Endothelial cell of umbilical vein (primary cell): ENCODE measurements around the gene HYOU1. TPM values are rescaled to one million over a fixed set of nuclear protein-coding genes. Genes with fewer than 3 reads are reported as not detected.
"Not testable (repeated sequence)": the region's sequence is repeated elsewhere in the genome, so short reads cannot be mapped to it uniquely, and the experiment has no call there.

Experiments
- BruUV-seq: library from RNA; stranded (reverse); fragments of 400-500 nt; replicated peaks from 2 replicates; lab custom pipeline; 2021; lab: Mats Ljungman, UMichigan
- CTCF ChIA-PET: fragments of 300-600, 350-600 bp; sonication (Branson Sonifier 250); formaldehyde crosslinking; loops from one replicate; lab custom pipeline; 2021; ENCODE audit warnings: antibody characterized with exemption, inconsistent platforms; lab: Charles Lee
- POLR2A ChIA-PET: fragments of 300-600, 350-600 bp; sonication (Branson Sonifier 250); formaldehyde crosslinking; loops from one replicate; lab custom pipeline; 2021; ENCODE audit warnings: antibody characterized with exemption, inconsistent platforms; lab: Charles Lee
- DNase-seq: peaks from one replicate; pipeline ENCODE4 v3.0.0-alpha.2; 2011; ENCODE audit warnings: low read depth, low spot score
- FAIRE-seq: peaks from 2 replicates; lab custom pipeline; 2011; peaks lifted over from hg19 to GRCh38; lab: Jason Lieb, UNC
- H2AFZ ChIP-seq: 2 replicates; pipeline ENCODE4 v1.6.0; 2012; ENCODE audit warnings: low read depth, low read length, control low read depth, inconsistent platforms
- H3K27ac ChIP-seq: 2 replicates; pipeline ENCODE4 v1.5.1; 2011; ENCODE audit warnings: low read depth, mild to moderate bottlenecking, control low read depth, low read length, moderate library complexity; ENCODE audit not compliant: insufficient read depth
- H3K27me3 ChIP-seq, 2 experiments: 2 replicates each; pipeline versions ENCODE4 v1.6.0 to v1.6.1; 2011; ENCODE audit warnings: low read length in 2 of 2, mixed read lengths in 1 of 2; ENCODE audit not compliant: control insufficient read depth in 2 of 2, insufficient read depth in 2 of 2
- H3K36me3 ChIP-seq, 2 experiments: 2 replicates in 1 of 2; 3 replicates in 1 of 2; pipeline ENCODE4 v1.5.1; 2011; ENCODE audit warnings: low read length in 2 of 2, mild to moderate bottlenecking in 1 of 2, moderate library complexity in 1 of 2; ENCODE audit not compliant: control insufficient read depth in 2 of 2, insufficient read depth in 2 of 2; ENCODE audit errors: extremely low read depth in 1 of 2
- H3K4me1 ChIP-seq: 3 replicates; pipeline ENCODE4 v1.5.1; 2011; ENCODE audit warnings: mild to moderate bottlenecking, low read length; ENCODE audit not compliant: control insufficient read depth, insufficient read depth; ENCODE audit errors: extremely low read depth
- H3K4me2 ChIP-seq: 2 replicates; pipeline ENCODE4 v1.6.1; 2011; ENCODE audit warnings: low read length, control low read depth, mixed read lengths; ENCODE audit not compliant: insufficient read depth
- H3K4me3 ChIP-seq, 3 experiments: fragments of 200-600 bp in 1 of 3; sonication (generic), shearing (Covaris generic) in 1 of 3; replicated peaks in 1 of 3; 2 replicates each; pipeline ENCODE4 v1.5.1; 2011 to 2016; ENCODE audit warnings: control low read depth in 3 of 3, low read length in 3 of 3, mild to moderate bottlenecking in 2 of 3, inconsistent platforms in 1 of 3, low read depth in 1 of 3, moderate library complexity in 1 of 3; ENCODE audit not compliant: insufficient read depth in 1 of 3
- H3K79me2 ChIP-seq: 2 replicates; pipeline ENCODE4 v1.6.0; 2012; ENCODE audit warnings: low read length, inconsistent platforms; ENCODE audit not compliant: control insufficient read depth, insufficient read depth
- H3K9ac ChIP-seq: replicated peaks from 2 replicates; pipeline ENCODE3; 2011; ENCODE audit warnings: low read length, control low read depth; ENCODE audit not compliant: insufficient read depth; ENCODE audit errors: extremely low read depth
- H3K9me1 ChIP-seq: replicated peaks from 3 replicates; pipeline ENCODE4 v1.6.0; 2011; ENCODE audit warnings: mild to moderate bottlenecking, low read length; ENCODE audit not compliant: control insufficient read depth, insufficient read depth; ENCODE audit errors: extremely low read depth
- H3K9me3 ChIP-seq: replicated peaks from 2 replicates; pipeline ENCODE4 v1.5.1; 2012; ENCODE audit warnings: low read length, inconsistent platforms; ENCODE audit not compliant: control insufficient read depth, insufficient read depth
- H4K20me1 ChIP-seq: replicated peaks from 2 replicates; pipeline ENCODE3; 2011; ENCODE audit warnings: mild to moderate bottlenecking, low read length; ENCODE audit not compliant: control insufficient read depth, insufficient read depth; ENCODE audit errors: extremely low read depth
- EZH2 ChIP-seq: IDR thresholded peaks from 2 replicates; pipeline ENCODE4 v1.6.1; 2012; ENCODE audit warnings: borderline replicate concordance, low read depth, mild to moderate bottlenecking, moderate library complexity, low read length, inconsistent platforms; ENCODE audit not compliant: severe bottlenecking
- FOS ChIP-seq: IDR thresholded peaks from 2 replicates; pipeline ENCODE4 v1.6.1; 2011; ENCODE audit warnings: mild to moderate bottlenecking, low read length, moderate library complexity, borderline replicate concordance; ENCODE audit not compliant: insufficient read depth
- JUN ChIP-seq: IDR thresholded peaks from 2 replicates; pipeline ENCODE4 v1.6.1; 2011; ENCODE audit warnings: borderline replicate concordance, low read depth; ENCODE audit not compliant: insufficient read length, insufficient read depth
- MYC ChIP-seq: IDR thresholded peaks from one replicate; pipeline ENCODE4 v1.6.1; 2011; ENCODE audit warnings: mild to moderate bottlenecking, low read depth, low read length
- dilution Hi-C: fragments of 300-500 bp; cut with MboI; formaldehyde crosslinking; loops from one replicate; pipeline ENCODE4 v1.15.0; 2019; ENCODE audit warnings: low sequenced_read_pairs; ENCODE audit not compliant: extremely low pct_ligation_motif_present
- intact Hi-C: fragments of 100-400 bp; cut with micrococcal nuclease; formaldehyde crosslinking; loops from one replicate; pipeline ENCODE4 v1.10.0; 2022
- polyA plus RNA-seq, 4 experiments: library from polyadenylated mRNA; depleted of rRNA in 3 of 4; stranded (reverse) in 3 of 4; unstranded in 1 of 4; fragments of >200 nt; gene quantifications; 2 replicates each; pipeline versions ENCODE4 v1.2.1 to v1.2.3, GENCODE V29; 2011 to 2012; ENCODE audit warnings: missing spikeins in 1 of 4
- total RNA-seq: library from RNA; stranded (reverse); gene quantifications from 2 replicates; pipeline ENCODE4 v1.2.3, GENCODE V29; 2021
- TF ChIP-seq, protein P1 (sequence below): IDR thresholded peaks from 2 replicates; pipeline ENCODE4 v1.6.1; 2011; ENCODE audit not compliant: insufficient read depth, insufficient read length

HYOU1 gene
- total and polyA plus RNA-seq, 2 donors (not counting 3 experiments of a cell fraction or from before 2014, with no cell fraction given) = 302 to 318 TPM

DNA sequence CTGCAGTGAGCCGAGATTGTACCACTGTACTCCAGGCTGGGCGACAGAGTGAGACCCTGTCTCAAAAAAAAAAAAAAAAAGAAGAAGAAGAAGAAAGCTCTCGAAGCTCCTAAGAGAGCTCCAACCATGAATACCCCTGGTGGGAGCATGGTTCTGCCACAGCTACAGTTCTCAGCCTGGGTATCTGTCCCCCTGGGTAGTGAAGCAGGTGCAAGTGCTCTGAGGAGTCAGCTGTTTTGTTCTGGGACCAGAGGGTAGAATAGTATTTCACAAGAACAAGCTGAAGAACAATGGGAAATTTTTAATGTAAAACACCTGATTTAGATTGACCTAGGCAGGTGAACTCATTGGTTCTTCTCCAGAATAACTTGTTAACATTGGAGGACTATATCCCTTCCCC, 4.3 kb upstream of the HYOU1 start:
- no peak for DNase-seq
- Histone ChIP-seq H4K20me1 (no peaks in the 10 kb centered on the region), H3K27ac (no peak overlapping the region), H3K4me1 (peaks cover 2% of the 10 kb centered on the region), H3K79me2 (peaks cover 5% of the 10 kb centered on the region), H3K9me1 (no peaks in the 10 kb centered on the region), H2AFZ (no peak overlapping the region), H3K4me3 (no peak overlapping the region), H3K9ac (no peak overlapping the region), H3K4me2 (no peak overlapping the region), H3K27me3 (no peaks in the 10 kb centered on the region), H3K36me3 (no peaks in the 10 kb centered on the region), H3K9me3 (no peaks in the 10 kb centered on the region)
- POLR2A ChIA-PET = no interaction called here
- BruUV-seq = no TSS peak
- intact Hi-C loops = no loop called here
- FAIRE-seq = no peak
- dilution Hi-C loops = no loop called here
- CTCF ChIA-PET = no interaction called here
- TF ChIP-seq MYC (no peak), FOS (no peak), EZH2 (no peak), JUN (no peak)
- TF ChIP-seq, protein P1, sequence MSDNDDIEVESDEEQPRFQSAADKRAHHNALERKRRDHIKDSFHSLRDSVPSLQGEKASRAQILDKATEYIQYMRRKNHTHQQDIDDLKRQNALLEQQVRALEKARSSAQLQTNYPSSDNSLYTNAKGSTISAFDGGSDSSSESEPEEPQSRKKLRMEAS = no peak

DNA sequence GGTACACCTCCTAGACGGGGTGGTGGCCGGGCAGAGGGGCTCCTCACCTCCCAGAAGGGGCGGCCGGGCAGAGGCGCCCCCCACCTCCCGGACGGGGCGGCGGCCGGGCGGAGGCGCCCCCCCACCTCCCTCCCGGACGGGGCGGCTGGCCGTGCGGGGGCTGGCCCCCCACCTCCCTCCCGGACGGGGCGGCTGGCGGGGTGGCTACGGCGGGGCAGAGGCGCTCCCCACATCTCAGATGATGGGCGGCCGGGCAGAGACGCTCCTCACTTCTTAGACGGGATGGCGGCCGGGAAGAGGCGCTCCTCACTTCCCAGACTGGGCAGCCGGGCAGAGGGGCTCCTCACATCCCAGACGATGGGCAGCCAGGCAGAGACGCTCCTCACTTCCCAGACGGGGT, 2.1 kb upstream of the HYOU1 start:
- H3K27ac ChIP-seq, POLR2A ChIA-PET, H3K9me3 ChIP-seq, FAIRE-seq, H3K9me1 ChIP-seq, H3K27me3 ChIP-seq, BruUV-seq, H2AFZ ChIP-seq, dilution Hi-C loops, H4K20me1 ChIP-seq, H3K4me2 ChIP-seq, CTCF ChIA-PET, H3K4me3 ChIP-seq, DNase-seq, H3K9ac ChIP-seq: not testable (repeated sequence)
- intact Hi-C loops = loop anchor here (5.0 kb wide), 2 partner anchors 62 to 132 kb away; partner anchors contain the start of genes BCL9L and CENATAC
- H3K36me3 ChIP-seq = peaks cover 7 to 14% of the 10 kb centered on the region in 2 experiments
- H3K4me1 ChIP-seq = peaks cover 11% of the 10 kb centered on the region
- H3K79me2 ChIP-seq = peaks cover 19% of the 10 kb centered on the region
